Measurements from ENCODE around the gene NFATC2. TPM values are rescaled to one million over a fixed set of nuclear protein-coding genes. Genes with fewer than 3 reads are reported as not detected.
"Not testable (repeated sequence)": the region's sequence is repeated elsewhere in the genome, so short reads cannot be mapped to it uniquely, and the experiment has no call there.

The NFATC2 gene
- polyA plus RNA-seq, 3 donors, result 1.6 to 2.3 (median 1.6) TPM

- no peak for DNase-seq (ENCODE audit: extremely low read depth in 1 of 11, low read depth in 9 of 11, low spot score in 4 of 11)
These were observed 28.4 kb upstream of the NFATC2 start for GRCh38 chr20:51570739-51571459.

GRCh38 chr20:51569815-51570738 lies 27.6 kb upstream of the NFATC2 start:
- no peak for DNase-seq (ENCODE audit: extremely low read depth in 1 of 11, low read depth in 9 of 11, low spot score in 4 of 11)

- DNase-seq (ENCODE audit: extremely low read depth in 1 of 11, low read depth in 9 of 11, low spot score in 4 of 11), result not testable (repeated sequence)
These were observed 26.0 kb upstream of the NFATC2 start for GRCh38 chr20:51568533-51568932.

- DNase-seq (ENCODE audit: extremely low read depth in 1 of 11, low read depth in 9 of 11, low spot score in 4 of 11), result no peak
These were observed 25.1 kb upstream of the NFATC2 start for GRCh38 chr20:51567622-51568021.

- no peak for DNase-seq (ENCODE audit: extremely low read depth in 1 of 11, low read depth in 9 of 11, low spot score in 4 of 11)
These were observed 24.1 kb upstream of the NFATC2 start for GRCh38 chr20:51566594-51566993.

- no peak for DNase-seq (ENCODE audit: extremely low read depth in 1 of 11, low read depth in 9 of 11, low spot score in 4 of 11)
These were observed 23.0 kb upstream of the NFATC2 start for GRCh38 chr20:51565298-51566144.

GRCh38 chr20:51563486-51564332 lies 21.2 kb upstream of the NFATC2 start:
- DNase-seq (ENCODE audit: extremely low read depth in 1 of 11, low read depth in 9 of 11, low spot score in 4 of 11), result peak in 3 of 11 donors; percentile 39 to 46 (median 41)

GRCh38 chr20:51563174-51563485 lies 20.6 kb upstream of the NFATC2 start:
- peak in 2 of 11 donors; percentile 29 to 33 for DNase-seq (ENCODE audit: extremely low read depth in 1 of 11, low read depth in 9 of 11, low spot score in 4 of 11)

GRCh38 chr20:51562332-51563173 lies 20.0 kb upstream of the NFATC2 start:
- peak; percentile 77 to 95 (median 88) for DNase-seq (ENCODE audit: extremely low read depth in 1 of 11, low read depth in 9 of 11, low spot score in 4 of 11)

- DNase-seq (ENCODE audit: extremely low read depth in 1 of 11, low read depth in 9 of 11, low spot score in 4 of 11), result no peak
These were observed 19.5 kb upstream of the NFATC2 start for GRCh38 chr20:51562027-51562331.

GRCh38 chr20:51560550-51561307 lies 18.2 kb upstream of the NFATC2 start:
- no peak for DNase-seq (ENCODE audit: extremely low read depth in 1 of 11, low read depth in 9 of 11, low spot score in 4 of 11)

- DNase-seq (ENCODE audit: extremely low read depth in 1 of 11, low read depth in 9 of 11, low spot score in 4 of 11), result no peak
These were observed 17.5 kb upstream of the NFATC2 start for GRCh38 chr20:51560042-51560441.

- DNase-seq (ENCODE audit: extremely low read depth in 1 of 11, low read depth in 9 of 11, low spot score in 4 of 11), result no peak
These were observed 12.1 kb upstream of the NFATC2 start for GRCh38 chr20:51554538-51555165.

- DNase-seq (ENCODE audit: extremely low read depth in 1 of 11, low read depth in 9 of 11, low spot score in 4 of 11), result no peak
These were observed 11.5 kb upstream of the NFATC2 start for GRCh38 chr20:51553897-51554486.

GRCh38 chr20:51551186-51551585 lies 8.7 kb upstream of the NFATC2 start:
- no peak for DNase-seq (ENCODE audit: extremely low read depth in 1 of 11, low read depth in 9 of 11, low spot score in 4 of 11)

- no peak for DNase-seq (ENCODE audit: extremely low read depth in 1 of 11, low read depth in 9 of 11, low spot score in 4 of 11)
These were observed 7.0 kb upstream of the NFATC2 start for GRCh38 chr20:51549474-51549873.
